GM12873 (cell line): ENCODE measurements around the gene TCF12.

Source experiments
- CTCF ChIP-seq: IDR thresholded peaks from 2 replicates; pipeline ENCODE4 v1.5.1; 2012; ENCODE audit warnings: low read depth, mild to moderate bottlenecking, moderate library complexity, low read length, control low read depth; ENCODE audit not compliant: insufficient read depth; ENCODE audit errors: missing control alignments

Gene TCF12

GRCh38 chr15:57032338-57032737 lies 113.9 kb downstream of the TCF12 start:
- no peak for TF ChIP-seq CTCF

- TF ChIP-seq CTCF: no peak
These were observed 115.4 kb downstream of the TCF12 start for GRCh38 chr15:57033715-57034439.

- TF ChIP-seq CTCF: no peak
These were observed 116.2 kb downstream of the TCF12 start for GRCh38 chr15:57034613-57035012.

- TF ChIP-seq CTCF: no peak
These were observed 117.2 kb downstream of the TCF12 start for GRCh38 chr15:57035664-57036063.

- TF ChIP-seq CTCF: no peak
These were observed 117.9 kb downstream of the TCF12 start for GRCh38 chr15:57036352-57036751.

GRCh38 chr15:57037548-57037947 lies 119.1 kb downstream of the TCF12 start:
- TF ChIP-seq CTCF: no peak

GRCh38 chr15:57038040-57038439 lies 119.6 kb downstream of the TCF12 start:
- TF ChIP-seq CTCF: no peak

- TF ChIP-seq CTCF: no peak
These were observed 120.1 kb downstream of the TCF12 start for GRCh38 chr15:57038496-57038895.
